Cardiac fibroblast (primary cell): Measurements from ENCODE around the gene MFAP3.
"Not testable (repeated sequence)": the region's sequence is repeated elsewhere in the genome, so short reads cannot be mapped to it uniquely, and the experiment has no call there.

ENCODE experiments used
- DNase-seq, 2 donors: peaks; one replicate each; pipeline versions ENCODE4 v3.0.0 to v3.0.0-alpha.2; 2010; ENCODE audit warnings: low read depth in 2 of 2
- H3K4me3 ChIP-seq, 2 donors: replicated peaks in 1 of 2; 1 replicate in 1 of 2; 2 replicates in 1 of 2; pipeline ENCODE4 v1.5.1; 2011; ENCODE audit warnings: low read depth in 2 of 2, low read length in 2 of 2, mild to moderate bottlenecking in 2 of 2, moderate library complexity in 1 of 2
- CTCF ChIP-seq: IDR thresholded peaks from one replicate; pipeline ENCODE4 v1.5.1; 2011; ENCODE audit warnings: low read depth, mild to moderate bottlenecking, low read length, inconsistent platforms

The MFAP3 gene

GRCh38 chr5:154002511-154003020 is 36.2 kb upstream of the MFAP3 start:
- no peak overlapping the region for H3K4me3 ChIP-seq
- no peak for TF ChIP-seq CTCF
- peak; percentile 55 to 76 for DNase-seq

GRCh38 chr5:154005648-154006047 is 33.1 kb upstream of the MFAP3 start:
- H3K4me3 ChIP-seq: no peak overlapping the region
- no peak for DNase-seq
- no peak for TF ChIP-seq CTCF

- TF ChIP-seq CTCF: no peak
- peak in 1 of 2 donors; percentile 43 for DNase-seq
Measured at GRCh38 chr5:154010660-154011059, 28.1 kb upstream of the MFAP3 start.

GRCh38 chr5:154015071-154015693 is 23.6 kb upstream of the MFAP3 start:
- TF ChIP-seq CTCF: no peak
- H3K4me3 ChIP-seq: no peak overlapping the region
- no peak for DNase-seq

More at GRCh38 chr5:154010660-154011059, 28.1 kb upstream of the MFAP3 start:
- H3K4me3 ChIP-seq: no peak overlapping the region

GRCh38 chr5:154018919-154019318 is 19.8 kb upstream of the MFAP3 start:
- DNase-seq, H3K4me3 ChIP-seq: not testable (repeated sequence)

- no peak for DNase-seq
- no peak overlapping the region for H3K4me3 ChIP-seq
- TF ChIP-seq CTCF: no peak
Measured at GRCh38 chr5:154025951-154026350, 12.8 kb upstream of the MFAP3 start.

- no peak for TF ChIP-seq CTCF
- no peak overlapping the region for H3K4me3 ChIP-seq
- no peak for DNase-seq
Measured at GRCh38 chr5:154031937-154032489, 6.8 kb upstream of the MFAP3 start.
